MM.1S (cell line): Measurements from ENCODE around the gene ADCK2.
"Not testable (repeated sequence)": the region's sequence is repeated elsewhere in the genome, so short reads cannot be mapped to it uniquely, and the experiment has no call there.

Source experiments
- CTCF ChIP-seq: fragments of 300-600 bp; sonication (generic); IDR thresholded peaks from 2 replicates; pipeline ENCODE4 v1.5.1; 2016; ENCODE audit warnings: antibody characterized with exemption, low read length, mixed read lengths
- EZH2 ChIP-seq: fragments of 300-600 bp; sonication (generic); optimal IDR thresholded peaks from 2 replicates; pipeline ENCODE3; 2017; ENCODE audit warnings: low read depth, mild to moderate bottlenecking, antibody characterized with exemption, low read length, mixed read lengths
- EZH2phosphoT487 ChIP-seq: fragments of 300-600 bp; sonication (generic); IDR thresholded peaks from 2 replicates; pipeline ENCODE4 v1.6.1; 2018; ENCODE audit warnings: antibody characterized with exemption, low read length

- TF ChIP-seq CTCF, EZH2phosphoT487, EZH2: not testable (repeated sequence)
These were observed 39.6 kb downstream of the ADCK2 start for GRCh38 chr7:140712392-140712791.
